Osteocyte (in vitro differentiated cells): ENCODE results near the gene EXOC6B. TPM values are rescaled to one million over a fixed set of nuclear protein-coding genes. Genes with fewer than 3 reads are reported as not detected.

Source experiments
- DNase-seq: peaks from one replicate; pipeline ENCODE4 v3.0.0; 2021; ENCODE audit warnings: mixed read lengths; ENCODE audit not compliant: unreplicated experiment; ENCODE audit errors: extremely low spot score
- H3K27ac Mint-ChIP-seq: one replicate; pipeline ENCODE4 v1.8.0; 2021; ENCODE audit warnings: mild to moderate bottlenecking, mixed read lengths; ENCODE audit not compliant: unreplicated experiment
- H3K27me3 Mint-ChIP-seq: one replicate; pipeline ENCODE4 v1.8.0; 2021; ENCODE audit warnings: mixed read lengths; ENCODE audit not compliant: unreplicated experiment
- H3K36me3 Mint-ChIP-seq: one replicate; pipeline ENCODE4 v1.8.0; 2021; ENCODE audit warnings: mixed read lengths; ENCODE audit not compliant: unreplicated experiment
- H3K4me1 Mint-ChIP-seq: one replicate; pipeline ENCODE4 v1.8.0; 2021; ENCODE audit warnings: mixed read lengths; ENCODE audit not compliant: unreplicated experiment
- H3K4me3 Mint-ChIP-seq: one replicate; pipeline ENCODE4 v1.8.0; 2021; ENCODE audit warnings: mild to moderate bottlenecking, moderate library complexity, mixed read lengths; ENCODE audit not compliant: unreplicated experiment
- H3K9me3 Mint-ChIP-seq: one replicate; pipeline ENCODE4 v1.8.0; 2021; ENCODE audit warnings: mixed read lengths; ENCODE audit not compliant: unreplicated experiment
- CTCF ChIP-seq: fragments of 200-600 bp; sonication (generic); IDR thresholded peaks from 2 replicates; pipeline ENCODE4 v1.5.0; 2021; ENCODE audit warnings: antibody characterized with exemption, mild to moderate bottlenecking, moderate library complexity
- total RNA-seq: library from RNA; stranded (reverse); gene quantifications from 2 replicates; pipeline ENCODE4 v1.2.1, GENCODE V29; 2021

The EXOC6B gene
- total RNA-seq, 1 donor from 2014 or later = 33.8 TPM

GRCh38 chr2:72156872-72157271 lies 669.0 kb downstream of the EXOC6B start:
- Mint-ChIP-seq H3K36me3 (no peaks in the 10 kb centered on the region), H3K4me3 (no peak overlapping the region), H3K27ac (no peak overlapping the region), H3K27me3 (peaks cover 28% of the 10 kb centered on the region), H3K9me3 (no peaks in the 10 kb centered on the region), H3K4me1 (no peaks in the 10 kb centered on the region)
- DNase-seq = no peak
- TF ChIP-seq CTCF = no peak

GRCh38 chr2:72155737-72156136 lies 670.1 kb downstream of the EXOC6B start:
- peak; percentile 59 for DNase-seq
- H3K27ac Mint-ChIP-seq = no peak overlapping the region
- no peaks in the 10 kb centered on the region for H3K36me3 Mint-ChIP-seq
- peaks cover 33% of the 10 kb centered on the region for H3K27me3 Mint-ChIP-seq
- H3K4me1 Mint-ChIP-seq = no peaks in the 10 kb centered on the region
- no peak overlapping the region for H3K4me3 Mint-ChIP-seq
- H3K9me3 Mint-ChIP-seq = no peaks in the 10 kb centered on the region
- no peak for TF ChIP-seq CTCF

GRCh38 chr2:72155151-72155550 lies 670.7 kb downstream of the EXOC6B start:
- TF ChIP-seq CTCF = no peak
- H3K36me3 Mint-ChIP-seq = no peaks in the 10 kb centered on the region
- no peak overlapping the region for H3K4me3 Mint-ChIP-seq
- peaks cover 1% of the 10 kb centered on the region for H3K4me1 Mint-ChIP-seq
- peaks cover 37% of the 10 kb centered on the region for H3K27me3 Mint-ChIP-seq
- no peak overlapping the region for H3K27ac Mint-ChIP-seq
- DNase-seq = peak; percentile 69
- H3K9me3 Mint-ChIP-seq = no peaks in the 10 kb centered on the region

GRCh38 chr2:72154386-72154975 lies 671.4 kb downstream of the EXOC6B start:
- no peak for TF ChIP-seq CTCF
- DNase-seq = peak; percentile 77
- Mint-ChIP-seq H3K27me3 (peaks cover 42% of the 10 kb centered on the region), H3K9me3 (no peaks in the 10 kb centered on the region), H3K27ac (no peak overlapping the region), H3K36me3 (no peaks in the 10 kb centered on the region), H3K4me3 (no peak overlapping the region), H3K4me1 (peaks cover 8% of the 10 kb centered on the region)

- TF ChIP-seq CTCF = no peak
These were observed 671.9 kb downstream of the EXOC6B start for GRCh38 chr2:72153924-72154323.

More at GRCh38 chr2:72153924-72154323, 671.9 kb downstream of the EXOC6B start:
- no peaks in the 10 kb centered on the region for H3K36me3 Mint-ChIP-seq
- H3K27me3 Mint-ChIP-seq = peaks cover 48% of the 10 kb centered on the region
- peaks cover 13% of the 10 kb centered on the region for H3K4me1 Mint-ChIP-seq
- no peaks in the 10 kb centered on the region for H3K9me3 Mint-ChIP-seq
- H3K27ac Mint-ChIP-seq = no peak overlapping the region
- DNase-seq = peak; percentile 57
- no peak overlapping the region for H3K4me3 Mint-ChIP-seq
